ENCODE data around the gene OR8D1. TPM values are rescaled to one million over a fixed set of nuclear protein-coding genes. Genes with fewer than 3 reads are reported as not detected.
"Not testable (repeated sequence)": the region's sequence is repeated elsewhere in the genome, so short reads cannot be mapped to it uniquely, and the experiment has no call there.

Gene OR8D1
- total RNA-seq, 2 donors from 2014 or later, result not detected

DNA sequence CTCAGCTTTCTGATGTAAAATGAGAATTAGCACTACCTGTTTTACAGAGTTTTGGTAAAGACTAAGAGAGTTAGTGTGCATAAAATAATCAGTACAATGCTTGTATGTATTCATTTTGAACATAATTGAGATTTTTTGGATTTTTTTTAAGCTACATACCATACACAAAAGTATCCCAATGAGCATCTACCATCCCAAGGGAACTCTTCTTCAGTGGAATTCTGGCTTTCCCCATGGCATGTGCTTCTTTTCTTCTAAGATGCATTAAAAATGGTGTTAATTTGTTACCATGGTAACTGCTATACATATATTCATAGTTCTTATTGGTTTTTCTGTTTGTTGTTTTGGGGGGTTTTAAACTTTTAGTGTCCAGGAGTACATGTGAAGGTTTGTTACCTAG is 17.7 kb downstream of the OR8D1 start:
- DNase-seq (ENCODE audit: low spot score), result no peak
- intact Hi-C loops (cut with DNase I), result no loop called here

DNA sequence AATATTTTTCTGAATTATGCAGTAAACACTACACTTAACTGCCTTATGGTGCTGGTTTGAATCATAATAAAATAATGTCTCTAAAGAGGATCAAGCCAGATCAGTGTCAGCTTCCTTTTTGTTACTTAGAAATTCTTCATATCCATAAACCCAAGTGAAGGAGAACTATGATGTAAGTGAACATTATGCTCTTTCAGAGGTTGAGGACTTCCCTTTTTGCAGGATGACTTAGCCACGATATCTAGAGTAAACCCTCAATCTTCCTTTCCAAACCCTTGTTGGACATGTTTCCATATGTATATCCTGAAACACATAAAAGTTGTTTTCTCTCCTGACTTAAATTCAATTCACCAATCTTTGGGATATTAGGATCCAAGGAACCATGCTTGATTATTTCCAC is 19.1 kb downstream of the OR8D1 start:
- DNase-seq (ENCODE audit: low spot score), result no peak
- intact Hi-C loops (cut with DNase I), result no loop called here

DNA sequence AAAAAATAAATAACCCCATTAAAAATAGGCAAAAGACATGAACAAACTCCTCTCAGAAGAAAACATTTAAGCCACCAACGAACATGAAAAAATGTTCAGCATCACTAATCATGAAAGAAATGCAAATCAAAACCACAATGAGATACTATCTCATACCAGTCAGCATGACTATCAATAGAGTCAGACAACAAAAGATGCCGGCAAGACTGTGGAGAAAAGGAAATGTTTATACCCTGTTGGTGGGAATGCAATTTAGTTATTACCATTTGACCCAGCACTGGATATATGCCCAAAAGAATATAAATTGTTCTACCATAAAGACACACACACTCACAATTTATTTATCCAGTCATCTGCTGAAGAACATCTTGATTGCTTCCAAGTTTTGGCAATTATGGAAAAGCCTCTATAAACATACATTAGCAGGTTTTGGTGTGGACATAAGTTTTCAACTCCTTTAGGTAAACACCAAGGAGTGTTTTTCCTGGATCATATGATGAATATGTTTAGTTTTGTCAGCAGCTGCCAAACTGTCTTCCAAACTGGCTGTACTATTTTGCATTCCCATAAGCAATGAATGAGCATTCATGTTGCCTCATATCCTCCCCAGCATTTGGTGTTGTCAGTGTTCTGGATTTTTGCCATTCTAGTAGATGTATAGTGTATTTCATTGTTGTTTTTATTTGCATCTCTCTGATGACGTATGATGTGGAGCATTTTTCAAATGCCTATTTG is 28.0 kb downstream of the OR8D1 start:
- DNase-seq (ENCODE audit: low spot score), result no peak

DNA sequence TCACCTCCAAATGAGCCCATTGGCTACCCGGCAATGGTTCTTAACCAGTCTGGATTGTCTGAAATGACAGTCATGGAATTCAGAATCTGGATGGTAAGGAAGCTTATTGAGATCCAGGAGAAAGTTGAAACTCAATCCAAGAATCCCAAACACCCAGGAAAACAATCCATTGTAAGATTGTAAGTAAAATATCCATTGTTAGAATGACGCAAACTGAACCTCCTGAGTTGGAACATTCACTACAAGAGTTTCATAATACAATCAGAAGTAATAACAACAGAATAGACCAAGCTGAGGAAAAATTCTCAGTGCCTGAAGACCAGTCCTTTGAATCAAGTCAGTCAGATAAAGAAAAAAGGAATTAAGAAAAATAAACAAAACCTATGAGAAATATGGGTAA is 35.5 kb downstream of the OR8D1 start:
- intact Hi-C loops (cut with DNase I), result no loop called here
- DNase-seq (ENCODE audit: low spot score), result no peak

More for the DNA sequence above, 28.0 kb downstream of the OR8D1 start:
- intact Hi-C loops (cut with DNase I), result no loop called here

DNA sequence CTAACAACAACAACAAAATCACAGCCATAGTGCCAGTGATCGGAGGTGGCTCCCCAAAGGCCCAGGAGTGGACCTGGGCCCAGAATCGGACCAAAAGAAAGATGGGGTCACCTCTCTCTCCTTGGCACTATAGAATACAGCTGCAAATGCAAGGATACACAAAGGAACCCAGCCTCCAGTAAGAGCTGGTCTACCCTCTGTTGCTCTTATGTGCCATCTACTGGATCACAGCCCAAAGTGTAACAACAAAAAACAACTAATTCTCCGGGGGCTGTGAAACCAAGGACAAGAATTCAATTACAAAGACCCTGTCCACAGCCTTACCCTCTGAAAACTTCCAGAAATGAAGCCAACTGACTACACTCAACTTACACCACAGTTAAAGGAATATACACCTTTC is 35.9 kb downstream of the OR8D1 start:
- intact Hi-C loops (cut with DNase I), result no loop called here
- DNase-seq (ENCODE audit: low spot score), result no peak

GRCh38 chr11:124277207-124277606 is 36.5 kb downstream of the OR8D1 start:
- DNase-seq (ENCODE audit: low spot score), result no peak
- intact Hi-C loops (cut with DNase I), result no loop called here

- no peak for DNase-seq (ENCODE audit: low spot score)
- intact Hi-C loops (cut with DNase I), result no loop called here
Measured at GRCh38 chr11:124276081-124276480, 37.7 kb downstream of the OR8D1 start.

GRCh38 chr11:124274000-124274399 is 39.7 kb downstream of the OR8D1 start:
- intact Hi-C loops (cut with DNase I), result no loop called here
- DNase-seq (ENCODE audit: low spot score), result no peak

GRCh38 chr11:124270886-124271285 is 42.9 kb downstream of the OR8D1 start:
- DNase-seq (ENCODE audit: low spot score); intact Hi-C loops (cut with DNase I): not testable (repeated sequence)

DNA sequence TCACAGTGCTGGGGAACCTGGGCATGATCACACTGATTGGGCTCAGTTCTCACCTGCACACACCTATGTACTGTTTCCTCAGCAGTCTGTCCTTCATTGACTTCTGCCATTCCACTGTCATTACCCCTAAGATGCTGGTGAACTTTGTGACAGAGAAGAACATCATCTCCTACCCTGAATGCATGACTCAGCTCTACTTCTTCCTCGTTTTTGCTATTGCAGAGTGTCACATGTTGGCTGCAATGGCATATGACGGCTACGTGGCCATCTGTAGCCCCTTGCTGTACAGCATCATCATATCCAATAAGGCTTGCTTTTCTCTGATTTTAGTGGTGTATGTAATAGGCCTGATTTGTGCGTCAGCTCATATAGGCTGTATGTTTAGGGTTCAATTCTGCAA is 48.7 kb downstream of the OR8D1 start:
- DNase-seq (ENCODE audit: low spot score); intact Hi-C loops (cut with DNase I): not testable (repeated sequence)

GRCh38 chr11:124256076-124256475 is 57.7 kb downstream of the OR8D1 start, which contains the start of gene OR8G5:
Gene OR8G5 (plus strand): TSS chr11:124256376. CDS start chr11:124264932, 8,556 bp downstream.
- intact Hi-C loops (cut with DNase I), result no loop called here
- no peak for DNase-seq (ENCODE audit: low spot score)

Other genes starting within 250 kb of the OR8D1 start
- 10 to 100 TPM; 15.1 to 22.0 TPM for gene VWA5A, start 198.5 kb downstream of the OR8D1 start, total RNA-seq
- gene OR10D3, start 130.6 kb downstream of the OR8D1 start, total RNA-seq, result not detected
- not detected for gene OR8G1, start 72.9 kb downstream of the OR8D1 start, total RNA-seq
- gene OR8G5, start 57.6 kb downstream of the OR8D1 start, total RNA-seq, result not detected
- not detected for gene OR8D2, start 6.2 kb upstream of the OR8D1 start, total RNA-seq
- not detected for gene OR8B2, start 70.5 kb upstream of the OR8D1 start, total RNA-seq
- not detected for gene OR8B3, start 85.1 kb upstream of the OR8D1 start, total RNA-seq
- not detected for gene OR8B4, start 110.9 kb upstream of the OR8D1 start, total RNA-seq
- not detected for gene OR8B8, start 131.7 kb upstream of the OR8D1 start, total RNA-seq
- gene OR8B12, start 229.7 kb upstream of the OR8D1 start, total RNA-seq, result not detected